Measurements from ENCODE around the gene GUCD1. TPM values are rescaled to one million over a fixed set of nuclear protein-coding genes. Genes with fewer than 3 reads are reported as not detected.

Gene GUCD1
- total RNA-seq, 2 experiments from 2014 or later, result 114 to 144 TPM

- no peaks in the 10 kb centered on the region for H4K20me1 ChIP-seq (ENCODE audit: insufficient read depth, low read length)
- CTCF ChIA-PET (ENCODE audit: unreplicated experiment), result no interaction called here
- TSS peak; percentile 86 for BruUV-seq (replicated peaks)
These were observed 14.5 kb downstream of the GUCD1 start for GRCh38 chr22:24540470-24540869.

GRCh38 chr22:24536089-24536488 is 18.8 kb downstream of the GUCD1 start:
- no TSS peak for BruUV-seq (replicated peaks)
- POLR2A ChIA-PET, result no interaction called here
- Histone ChIP-seq H3K9me3 (ENCODE audit: low read length) (no peaks in the 10 kb centered on the region), H3K4me1 (ENCODE audit: insufficient read depth, low read length, poor library complexity, severe bottlenecking) (no peaks in the 10 kb centered on the region), H3K4me2 (ENCODE audit: low read length) (no peak overlapping the region), H3K79me2 (ENCODE audit: insufficient read depth, low read depth, low read length) (no peaks in the 10 kb centered on the region), H3K9me2 (ENCODE audit: insufficient read depth, low read length) (no peaks in the 10 kb centered on the region), H4K20me1 (ENCODE audit: insufficient read depth, low read length) (no peaks in the 10 kb centered on the region), H3K27ac (ENCODE audit: low read depth, low read length, poor library complexity, severe bottlenecking) (no peak overlapping the region), H3K36me3 (ENCODE audit: insufficient read depth, low read length) (peaks cover 18% of the 10 kb centered on the region), H2AFZ (ENCODE audit: low read length) (no peak overlapping the region), H3K4me3 (ENCODE audit: low read depth, low read length, poor library complexity, severe bottlenecking) (no peak overlapping the region)
- DNase-seq (ENCODE audit: low spot score), result no peak
- TF ChIP-seq, protein P1, sequence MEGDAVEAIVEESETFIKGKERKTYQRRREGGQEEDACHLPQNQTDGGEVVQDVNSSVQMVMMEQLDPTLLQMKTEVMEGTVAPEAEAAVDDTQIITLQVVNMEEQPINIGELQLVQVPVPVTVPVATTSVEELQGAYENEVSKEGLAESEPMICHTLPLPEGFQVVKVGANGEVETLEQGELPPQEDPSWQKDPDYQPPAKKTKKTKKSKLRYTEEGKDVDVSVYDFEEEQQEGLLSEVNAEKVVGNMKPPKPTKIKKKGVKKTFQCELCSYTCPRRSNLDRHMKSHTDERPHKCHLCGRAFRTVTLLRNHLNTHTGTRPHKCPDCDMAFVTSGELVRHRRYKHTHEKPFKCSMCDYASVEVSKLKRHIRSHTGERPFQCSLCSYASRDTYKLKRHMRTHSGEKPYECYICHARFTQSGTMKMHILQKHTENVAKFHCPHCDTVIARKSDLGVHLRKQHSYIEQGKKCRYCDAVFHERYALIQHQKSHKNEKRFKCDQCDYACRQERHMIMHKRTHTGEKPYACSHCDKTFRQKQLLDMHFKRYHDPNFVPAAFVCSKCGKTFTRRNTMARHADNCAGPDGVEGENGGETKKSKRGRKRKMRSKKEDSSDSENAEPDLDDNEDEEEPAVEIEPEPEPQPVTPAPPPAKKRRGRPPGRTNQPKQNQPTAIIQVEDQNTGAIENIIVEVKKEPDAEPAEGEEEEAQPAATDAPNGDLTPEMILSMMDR (conservative IDR thresholded peaks at IDR 0.05; ENCODE audit: low read length), result no peak
- no peak for TF ChIP-seq EZH2phosphoT487 (IDR thresholded peaks at IDR 0.05; ENCODE audit: borderline replicate concordance, low read depth, low read length)
- intact Hi-C loops (cut with micrococcal nuclease; ENCODE audit: unreplicated experiment), result no loop called here
- CTCF ChIA-PET (ENCODE audit: unreplicated experiment), result no interaction called here

More at GRCh38 chr22:24540470-24540869, 14.5 kb downstream of the GUCD1 start:
- H3K4me3 ChIP-seq (ENCODE audit: low read depth, low read length, poor library complexity, severe bottlenecking), result no peak overlapping the region
- H3K27ac ChIP-seq (ENCODE audit: low read depth, low read length, poor library complexity, severe bottlenecking), result no peak overlapping the region
- no peak overlapping the region for H2AFZ ChIP-seq (ENCODE audit: low read length)
- H3K9me2 ChIP-seq (ENCODE audit: insufficient read depth, low read length), result no peaks in the 10 kb centered on the region
- H3K9me3 ChIP-seq (ENCODE audit: low read length), result no peaks in the 10 kb centered on the region
- no peaks in the 10 kb centered on the region for H3K4me1 ChIP-seq (ENCODE audit: insufficient read depth, low read length, poor library complexity, severe bottlenecking)
- POLR2A ChIA-PET, result no interaction called here
- no peaks in the 10 kb centered on the region for H3K79me2 ChIP-seq (ENCODE audit: insufficient read depth, low read depth, low read length)
- intact Hi-C loops (cut with micrococcal nuclease; ENCODE audit: unreplicated experiment), result no loop called here
- TF ChIP-seq, protein P1 (conservative IDR thresholded peaks at IDR 0.05; ENCODE audit: low read length), result no peak
- H3K4me2 ChIP-seq (ENCODE audit: low read length), result no peak overlapping the region
- DNase-seq (ENCODE audit: low spot score), result no peak
- peaks cover 58% of the 10 kb centered on the region for H3K36me3 ChIP-seq (ENCODE audit: insufficient read depth, low read length)

- Histone ChIP-seq H3K27ac (ENCODE audit: low read depth, low read length, poor library complexity, severe bottlenecking) (no peak overlapping the region), H4K20me1 (ENCODE audit: insufficient read depth, low read length) (no peaks in the 10 kb centered on the region), H3K79me2 (ENCODE audit: insufficient read depth, low read depth, low read length) (no peaks in the 10 kb centered on the region), H3K36me3 (ENCODE audit: insufficient read depth, low read length) (peaks cover 10% of the 10 kb centered on the region), H3K9me3 (ENCODE audit: low read length) (no peaks in the 10 kb centered on the region), H3K4me1 (ENCODE audit: insufficient read depth, low read length, poor library complexity, severe bottlenecking) (no peaks in the 10 kb centered on the region), H3K4me2 (ENCODE audit: low read length) (no peak overlapping the region), H3K9me2 (ENCODE audit: insufficient read depth, low read length) (no peaks in the 10 kb centered on the region), H3K4me3 (ENCODE audit: low read depth, low read length, poor library complexity, severe bottlenecking) (no peak overlapping the region), H2AFZ (ENCODE audit: low read length) (no peak overlapping the region)
- ChIA-PET CTCF (ENCODE audit: unreplicated experiment) (no interaction called here), POLR2A (no interaction called here)
- TF ChIP-seq, protein P1 (conservative IDR thresholded peaks at IDR 0.05; ENCODE audit: low read length), result no peak
- TF ChIP-seq EZH2phosphoT487 (IDR thresholded peaks at IDR 0.05; ENCODE audit: borderline replicate concordance, low read depth, low read length), result no peak
- no TSS peak for BruUV-seq (replicated peaks)
- intact Hi-C loops (cut with micrococcal nuclease; ENCODE audit: unreplicated experiment), result no loop called here
- no peak for DNase-seq (ENCODE audit: low spot score)
These were observed 19.6 kb downstream of the GUCD1 start for GRCh38 chr22:24535348-24535747.

All from OCI-LY7 (cell line).